Kidney capillary endothelial cell (primary cell): ENCODE results near the gene UGT2A1.

Source experiments
- DNase-seq: peaks from one replicate; pipeline ENCODE4 v3.0.0-alpha.2; 2018; ENCODE audit warnings: low spot score

The UGT2A1 gene

GRCh38 chr4:69589884-69590283, 63.2 kb downstream of the UGT2A1 start:
- no peak for DNase-seq

GRCh38 chr4:69584135-69584534, 68.9 kb downstream of the UGT2A1 start:
- no peak for DNase-seq

GRCh38 chr4:69583543-69583942, 69.5 kb downstream of the UGT2A1 start:
- no peak for DNase-seq

GRCh38 chr4:69577245-69577644, 75.8 kb downstream of the UGT2A1 start:
- no peak for DNase-seq

GRCh38 chr4:69576251-69576877, 76.7 kb downstream of the UGT2A1 start:
- DNase-seq = no peak

GRCh38 chr4:69568787-69569186, 84.3 kb downstream of the UGT2A1 start:
- no peak for DNase-seq

GRCh38 chr4:69563424-69563823, 89.6 kb downstream of the UGT2A1 start:
- no peak for DNase-seq

- DNase-seq = no peak
Measured at GRCh38 chr4:69549651-69550050, 103.4 kb downstream of the UGT2A1 start.

- DNase-seq = no peak
Measured at GRCh38 chr4:69546134-69546765, 106.8 kb downstream of the UGT2A1 start.
